Measurements from ENCODE around the gene AIRE.
"Not testable (repeated sequence)": the region's sequence is repeated elsewhere in the genome, so short reads cannot be mapped to it uniquely, and the experiment has no call there.

DNA sequence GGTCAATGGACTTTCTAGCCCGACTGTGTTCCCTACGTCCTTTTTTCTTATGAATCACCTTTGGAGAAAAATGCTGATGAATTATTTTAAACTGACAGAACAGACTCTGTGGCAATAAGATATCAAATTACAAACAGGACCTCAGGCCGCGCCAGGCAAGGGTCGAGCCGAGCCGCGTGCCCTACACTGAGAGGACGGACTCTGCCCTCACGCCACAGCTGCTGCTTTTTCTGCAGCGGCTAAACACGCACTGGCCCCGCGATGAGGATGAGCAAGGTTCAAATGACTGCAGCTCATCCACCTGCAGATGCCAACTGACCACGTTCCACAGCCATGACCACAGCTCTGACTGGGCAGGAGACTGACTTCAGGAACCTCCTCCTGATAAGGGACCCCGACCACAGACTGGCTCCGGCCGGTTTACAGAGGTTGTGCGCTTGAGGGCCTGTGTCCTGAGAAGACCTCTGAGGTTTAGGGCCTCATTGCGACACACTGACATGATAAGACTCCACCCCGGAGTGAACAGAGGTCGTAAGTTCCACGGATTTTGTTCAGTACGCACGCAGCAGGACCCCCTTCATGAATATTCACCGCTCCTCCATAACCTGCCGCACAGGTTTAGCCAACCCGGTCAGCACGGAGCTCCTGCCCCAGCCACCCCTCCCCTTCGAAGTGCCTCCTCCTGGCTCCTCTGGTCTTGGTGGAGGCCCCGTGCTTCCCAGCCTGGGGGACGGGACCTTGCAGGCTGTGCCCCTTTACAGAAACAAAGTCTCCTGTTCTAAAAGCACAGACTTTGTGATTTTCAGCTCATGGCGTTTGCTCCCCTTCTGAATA, 36.3 kb upstream of the AIRE start:
- TF ChIP-seq, protein P1, sequence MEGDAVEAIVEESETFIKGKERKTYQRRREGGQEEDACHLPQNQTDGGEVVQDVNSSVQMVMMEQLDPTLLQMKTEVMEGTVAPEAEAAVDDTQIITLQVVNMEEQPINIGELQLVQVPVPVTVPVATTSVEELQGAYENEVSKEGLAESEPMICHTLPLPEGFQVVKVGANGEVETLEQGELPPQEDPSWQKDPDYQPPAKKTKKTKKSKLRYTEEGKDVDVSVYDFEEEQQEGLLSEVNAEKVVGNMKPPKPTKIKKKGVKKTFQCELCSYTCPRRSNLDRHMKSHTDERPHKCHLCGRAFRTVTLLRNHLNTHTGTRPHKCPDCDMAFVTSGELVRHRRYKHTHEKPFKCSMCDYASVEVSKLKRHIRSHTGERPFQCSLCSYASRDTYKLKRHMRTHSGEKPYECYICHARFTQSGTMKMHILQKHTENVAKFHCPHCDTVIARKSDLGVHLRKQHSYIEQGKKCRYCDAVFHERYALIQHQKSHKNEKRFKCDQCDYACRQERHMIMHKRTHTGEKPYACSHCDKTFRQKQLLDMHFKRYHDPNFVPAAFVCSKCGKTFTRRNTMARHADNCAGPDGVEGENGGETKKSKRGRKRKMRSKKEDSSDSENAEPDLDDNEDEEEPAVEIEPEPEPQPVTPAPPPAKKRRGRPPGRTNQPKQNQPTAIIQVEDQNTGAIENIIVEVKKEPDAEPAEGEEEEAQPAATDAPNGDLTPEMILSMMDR (conservative IDR thresholded peaks at IDR 0.05; ENCODE audit: low read depth, low read length), result not testable (repeated sequence)
- TF ChIP-seq EZH2 (IDR thresholded peaks at IDR 0.05; ENCODE audit: borderline replicate concordance, low read depth, low read length, poor library complexity, severe bottlenecking), result not testable (repeated sequence)

Data from A673 (cell line).